Muscle of back (tissue), 11 donors: ENCODE measurements around the gene ALPK3. TPM values are rescaled to one million over a fixed set of nuclear protein-coding genes. Genes with fewer than 3 reads are reported as not detected.
"Not testable (repeated sequence)": the region's sequence is repeated elsewhere in the genome, so short reads cannot be mapped to it uniquely, and the experiment has no call there.

ENCODE experiments used
- DNase-seq, 3 donors: peaks; one replicate each; pipeline versions ENCODE4 v3.0.0 to v3.0.0-alpha.2; 2013
- polyA plus RNA-seq, 10 donors: library from polyadenylated mRNA; unstranded; fragments of 120-200 nt; gene quantifications; one replicate each; pipeline ENCODE4 v1.2.1, GENCODE V29; 2013; ENCODE audit not compliant: insufficient read length in 10 of 10

ALPK3 gene
- polyA plus RNA-seq, 10 donors = 44.0 to 99.6 (median 79.3) TPM

DNA sequence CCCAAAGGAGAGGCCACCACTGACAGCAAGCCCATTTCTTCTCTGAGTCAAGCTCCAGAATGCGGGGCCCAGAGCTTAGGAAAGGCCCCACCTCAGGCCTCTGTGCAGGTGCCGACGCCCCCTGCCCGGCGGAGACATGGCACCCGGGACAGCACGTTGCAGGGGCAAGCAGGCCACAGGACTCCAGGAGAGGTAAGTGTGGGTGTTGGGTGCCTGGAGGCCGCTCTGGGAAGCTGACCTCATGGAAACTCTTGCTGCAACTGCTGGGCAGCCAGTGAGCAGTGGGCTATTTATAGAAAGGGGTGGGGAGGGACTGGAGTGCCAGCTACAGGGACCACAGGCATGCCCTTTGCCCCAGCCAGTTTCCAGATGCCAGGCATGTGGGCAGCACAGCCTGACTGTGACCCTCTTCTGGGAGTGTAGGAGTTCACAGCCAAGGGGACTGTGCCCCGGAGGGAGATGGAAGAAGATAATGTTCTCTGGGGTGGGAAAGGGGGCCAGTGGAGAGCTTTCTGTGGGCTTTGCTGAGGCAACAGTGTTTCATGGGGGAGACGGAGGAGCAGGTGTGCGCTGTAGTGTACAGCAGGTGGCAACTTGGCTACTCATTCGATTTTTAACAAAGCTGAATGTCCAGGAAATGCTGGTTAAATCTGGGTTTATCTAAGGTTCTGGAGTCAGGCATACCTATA, 23.7 kb downstream of the ALPK3 start:
- DNase-seq = peak in 1 of 3 donors; percentile 72

DNA sequence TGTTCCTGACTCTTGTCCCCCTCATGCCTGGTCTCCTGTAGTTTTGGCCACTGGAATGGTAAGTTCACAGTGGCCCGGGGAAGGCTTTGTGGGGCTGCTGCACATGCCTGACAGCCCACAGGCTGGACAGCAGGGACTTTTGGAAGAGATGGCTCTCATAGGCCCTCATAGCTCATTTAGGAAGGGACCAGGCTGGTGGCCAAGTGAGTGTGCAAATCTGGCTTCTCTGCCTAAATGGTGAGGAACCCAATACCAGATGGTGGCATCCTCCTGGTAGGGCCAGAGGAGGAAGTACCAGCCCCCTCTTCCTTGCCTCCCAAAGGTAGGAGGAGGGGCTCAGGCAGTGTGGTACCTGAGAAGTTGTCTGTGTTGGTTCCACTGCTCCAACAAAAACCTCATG, 25.6 kb downstream of the ALPK3 start:
- no peak for DNase-seq

GRCh38 chr15:84844964-84845363, 27.8 kb downstream of the ALPK3 start:
- no peak for DNase-seq

DNA sequence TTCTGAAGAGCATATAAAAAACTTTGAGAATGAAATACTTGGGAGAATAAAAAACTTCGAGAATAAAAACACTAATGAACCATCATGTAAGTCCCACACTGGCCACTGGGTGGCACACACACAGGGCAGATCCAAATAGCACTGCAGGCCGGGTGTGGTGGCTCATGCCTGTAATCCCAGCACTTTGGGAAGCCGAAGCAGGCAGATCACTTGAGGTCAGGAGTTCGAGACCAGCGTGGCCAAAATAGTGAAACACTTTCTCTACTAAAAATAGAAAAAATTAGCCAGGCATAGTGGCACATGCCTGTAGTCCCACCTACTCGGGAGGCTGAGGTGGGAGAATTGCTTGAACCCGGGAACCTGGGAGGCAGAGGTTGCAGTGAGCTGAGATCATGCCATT, 28.5 kb downstream of the ALPK3 start:
- DNase-seq = not testable (repeated sequence)

DNA sequence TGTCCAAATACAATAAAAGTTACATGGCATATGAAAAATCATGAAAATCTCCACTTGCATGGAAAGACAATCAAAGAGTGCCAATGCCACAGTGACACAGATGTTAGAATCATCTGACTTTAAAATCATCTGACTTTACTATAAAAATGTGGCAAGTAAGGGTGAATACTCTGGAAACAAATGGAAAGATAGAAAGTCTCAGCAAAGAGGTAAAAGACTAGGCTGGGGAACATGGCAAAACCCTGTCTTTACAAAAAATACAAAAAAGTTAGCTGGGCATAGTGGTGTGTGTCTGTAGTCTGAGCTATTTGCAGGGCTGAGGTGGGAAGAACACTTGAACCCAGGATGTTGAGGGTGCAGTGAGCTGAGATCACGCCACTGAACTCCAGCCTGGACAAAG, 29.1 kb downstream of the ALPK3 start:
- DNase-seq = no peak

DNA sequence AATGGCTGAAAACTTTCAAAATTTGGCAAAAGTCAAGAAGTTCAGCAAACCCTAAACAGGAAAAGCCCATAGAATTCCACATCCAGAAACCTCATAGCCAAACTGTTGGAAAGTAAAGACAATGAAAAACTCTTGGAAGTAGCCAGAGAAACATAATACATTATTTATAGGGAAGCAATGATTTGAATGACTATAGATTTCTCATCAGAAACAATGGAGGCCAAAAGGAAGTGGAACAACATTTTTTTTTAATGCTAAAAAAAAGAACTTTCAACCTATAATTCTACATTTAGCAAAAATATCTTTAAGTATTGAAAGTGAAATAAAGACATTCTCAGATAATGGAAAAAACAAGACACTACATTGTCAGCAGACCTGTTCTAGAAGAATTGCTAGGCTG, 30.2 kb downstream of the ALPK3 start:
- no peak for DNase-seq

- no peak for DNase-seq
Measured at GRCh38 chr15:84852212-84852611, 35.1 kb downstream of the ALPK3 start.

- peak in 1 of 3 donors; percentile 54 for DNase-seq
Measured at GRCh38 chr15:84855136-84855535, 38.0 kb downstream of the ALPK3 start.

GRCh38 chr15:84855765-84856164, 38.6 kb downstream of the ALPK3 start:
- no peak for DNase-seq

DNA sequence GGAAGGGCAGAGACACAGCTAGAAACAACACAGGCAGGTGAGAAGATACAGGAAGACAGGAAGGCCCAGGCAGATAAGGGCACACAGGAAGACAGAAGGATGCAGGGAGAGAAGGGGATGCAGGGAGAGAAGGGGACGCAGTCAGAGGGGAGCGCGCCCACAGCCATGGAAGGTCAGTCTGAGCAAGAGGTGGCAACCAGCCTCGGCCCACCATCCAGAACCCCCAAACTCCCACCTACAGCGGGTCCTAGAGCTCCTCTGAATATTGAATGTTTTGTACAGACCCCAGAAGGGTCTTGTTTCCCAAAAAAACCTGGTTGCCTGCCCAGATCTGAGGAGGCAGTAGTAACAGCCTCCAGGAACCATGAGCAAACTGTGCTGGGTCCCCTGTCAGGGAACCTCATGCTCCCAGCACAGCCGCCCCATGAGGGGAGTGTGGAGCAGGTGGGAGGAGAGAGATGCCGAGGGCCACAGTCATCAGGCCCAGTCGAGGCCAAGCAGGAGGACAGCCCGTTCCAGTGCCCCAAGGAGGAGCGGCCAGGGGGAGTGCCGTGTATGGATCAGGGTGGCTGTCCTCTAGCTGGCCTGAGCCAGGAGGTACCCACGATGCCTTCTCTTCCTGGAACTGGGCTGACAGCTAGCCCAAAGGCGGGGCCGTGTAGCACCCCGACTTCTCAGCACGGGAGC, 39.7 kb downstream of the ALPK3 start:
- DNase-seq = no peak

GRCh38 chr15:84857418-84858004, 40.4 kb downstream of the ALPK3 start:
- no peak for DNase-seq

DNA sequence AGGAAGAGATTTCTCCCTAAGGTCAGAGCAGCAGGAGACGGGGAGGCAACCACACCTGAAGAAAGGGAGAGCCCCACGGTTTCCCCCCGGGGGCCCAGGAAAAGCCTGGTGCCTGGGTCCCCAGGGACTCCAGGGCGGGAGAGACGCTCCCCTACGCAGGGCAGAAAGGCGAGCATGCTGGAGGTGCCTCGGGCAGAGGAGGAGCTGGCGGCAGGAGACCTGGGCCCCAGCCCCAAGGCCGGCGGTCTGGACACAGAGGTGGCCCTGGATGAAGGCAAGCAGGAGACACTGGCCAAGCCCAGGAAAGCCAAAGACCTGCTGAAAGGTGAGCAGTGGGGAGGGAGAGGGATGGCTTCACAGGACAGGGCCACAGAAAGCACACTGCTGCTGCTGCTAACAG, 41.1 kb downstream of the ALPK3 start:
- DNase-seq = no peak

GRCh38 chr15:84859144-84859543, 42.0 kb downstream of the ALPK3 start:
- DNase-seq = no peak

- DNase-seq = no peak
Measured at GRCh38 chr15:84859651-84860050, 42.5 kb downstream of the ALPK3 start.

DNA sequence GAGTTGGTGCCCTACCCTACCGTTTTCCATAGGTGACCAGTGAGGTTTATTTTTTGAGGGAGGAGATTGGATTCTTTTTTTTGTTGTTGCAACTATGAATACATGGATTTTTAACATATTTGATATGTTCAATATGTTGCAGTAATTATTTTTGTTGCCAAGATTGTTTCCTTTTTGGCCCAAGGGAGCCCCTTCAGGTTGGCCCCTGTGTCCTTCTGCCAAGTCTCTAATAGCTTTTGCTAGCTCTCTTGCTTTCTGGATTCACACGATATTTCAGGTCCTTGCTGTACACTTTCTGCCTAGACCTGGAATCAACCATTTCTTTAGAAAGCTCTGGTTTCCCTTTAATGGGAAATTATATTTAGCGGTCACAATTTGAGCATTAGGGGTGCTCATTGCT, 44.6 kb downstream of the ALPK3 start:
- peak in 1 of 3 donors; percentile 50 for DNase-seq

DNA sequence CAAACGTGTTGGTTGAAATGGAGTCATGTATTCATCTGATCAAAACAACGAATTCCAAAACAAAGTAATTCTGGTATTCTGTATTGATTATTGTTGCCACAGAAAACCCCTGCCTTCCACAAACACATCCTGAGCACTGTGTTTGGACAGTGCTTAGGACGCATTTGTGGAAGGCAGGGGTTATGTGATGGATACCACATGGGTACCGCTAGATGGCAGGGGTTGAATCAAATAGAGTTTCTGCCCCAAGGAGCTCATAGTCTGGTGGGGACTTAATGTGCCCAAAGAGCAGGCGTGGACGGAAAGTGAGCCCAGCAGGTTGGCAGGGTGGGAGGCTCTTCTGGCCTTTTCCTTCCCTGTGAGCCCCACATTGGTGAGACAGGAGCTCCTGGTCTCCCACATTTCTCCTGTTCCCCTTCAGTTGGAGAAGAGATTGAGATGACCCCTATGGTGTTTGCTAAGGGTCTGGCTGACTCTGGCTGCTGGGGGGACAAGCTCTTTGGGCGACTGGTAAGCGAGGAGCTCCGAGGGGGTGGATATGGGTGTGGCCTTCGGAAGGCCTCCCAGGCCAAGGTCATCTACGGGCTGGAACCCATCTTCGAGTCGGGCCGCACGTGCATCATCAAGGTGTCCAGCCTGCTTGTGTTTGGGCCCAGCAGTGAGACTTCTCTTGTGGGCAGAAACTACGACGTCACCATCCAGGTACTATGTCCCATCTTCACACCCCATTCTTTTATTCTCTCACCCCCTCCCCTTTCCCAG, 45.2 kb downstream of the ALPK3 start:
- no peak for DNase-seq

DNA sequence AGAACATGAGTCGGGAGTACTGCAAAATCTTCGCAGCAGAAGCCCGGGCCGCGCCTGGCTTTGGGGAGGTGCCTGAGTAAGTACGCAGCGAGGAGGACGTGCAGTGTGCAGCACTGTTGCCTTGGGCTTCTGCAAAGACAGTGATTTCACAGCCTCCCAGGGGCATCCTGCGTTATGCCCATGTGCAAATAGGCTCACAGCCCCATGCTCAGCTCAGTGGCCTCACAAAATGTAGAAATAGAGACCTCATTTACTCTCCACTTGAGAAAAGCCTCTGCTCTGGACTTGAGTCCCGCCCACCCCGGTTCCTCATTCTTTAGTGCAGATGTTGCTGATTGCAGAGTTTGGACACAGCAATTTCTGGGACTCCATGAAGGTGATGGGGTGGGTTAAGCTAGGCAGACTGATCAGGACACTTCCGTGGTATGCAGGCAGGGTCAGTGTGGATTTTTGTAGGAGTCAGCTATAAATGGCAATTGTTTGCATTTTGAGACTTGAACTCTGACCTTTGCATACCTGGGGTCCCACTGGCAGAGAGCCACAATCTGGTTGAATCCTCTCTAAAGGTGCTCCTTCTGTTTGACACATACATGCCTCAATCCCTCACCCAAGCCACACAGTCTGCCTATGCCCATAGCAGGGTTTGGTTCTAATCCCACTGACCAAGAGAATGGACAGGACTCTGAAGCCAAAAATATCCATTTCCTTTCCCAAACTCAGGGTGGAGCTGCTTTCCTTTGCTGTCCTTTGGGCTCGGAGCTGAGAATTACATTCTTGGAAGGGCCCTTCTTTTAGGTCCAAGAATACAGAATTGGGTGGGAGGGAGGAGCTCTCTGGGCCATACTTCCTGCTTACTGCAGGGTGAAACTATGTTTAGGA, 46.6 kb downstream of the ALPK3 start:
- DNase-seq = peak in 2 of 3 donors; percentile 70 to 86

- no peak for DNase-seq
Measured at GRCh38 chr15:84864444-84864795, 47.3 kb downstream of the ALPK3 start.

- DNase-seq = no peak
Measured at GRCh38 chr15:84865074-84865569, 48.0 kb downstream of the ALPK3 start.

DNA sequence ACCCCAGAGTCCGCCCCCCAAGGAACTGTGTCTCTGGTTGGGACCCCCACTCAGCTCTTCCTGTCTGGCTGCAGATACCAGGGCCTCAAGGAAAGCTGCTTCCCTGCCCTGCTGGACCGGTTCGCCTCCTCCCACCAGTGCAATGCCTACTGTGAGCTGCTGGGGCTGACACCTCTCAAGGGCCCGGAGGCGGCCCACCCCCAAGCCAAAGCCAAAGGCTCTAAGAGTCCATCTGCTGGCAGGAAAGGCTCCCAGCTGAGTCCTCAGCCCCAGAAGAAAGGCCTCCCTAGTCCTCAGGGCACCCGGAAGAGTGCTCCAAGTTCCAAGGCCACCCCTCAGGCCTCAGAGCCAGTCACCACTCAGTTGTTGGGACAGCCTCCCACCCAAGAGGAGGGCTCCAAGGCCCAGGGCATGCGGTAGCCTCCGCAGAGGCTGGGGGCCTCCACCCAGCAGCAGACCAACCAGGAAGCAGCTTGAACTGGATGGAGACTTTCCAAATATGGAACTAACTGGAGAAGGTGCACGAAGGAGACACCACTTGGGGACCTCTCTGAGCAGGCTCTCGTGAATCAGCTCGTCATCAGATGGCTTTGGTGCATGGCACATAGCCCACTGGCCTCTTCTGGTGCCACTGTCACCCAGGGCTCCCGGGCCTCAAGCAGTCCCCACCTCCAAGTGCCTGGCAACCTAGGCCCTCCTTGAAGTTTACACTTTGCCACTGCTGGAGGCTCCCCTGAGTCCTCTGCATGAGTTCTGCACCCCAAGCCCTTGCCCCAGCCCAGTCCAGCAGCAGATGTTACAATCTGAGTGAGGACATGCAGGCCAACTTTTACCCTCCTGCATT, 51.1 kb downstream of the ALPK3 start:
- no peak for DNase-seq
